SJCRH30 (cell line): ENCODE data around the gene PDE6A. TPM values are rescaled to one million over a fixed set of nuclear protein-coding genes. Genes with fewer than 3 reads are reported as not detected.

ENCODE experiments used
- DNase-seq, 2 experiments: peaks; one replicate each; pipeline ENCODE4 v3.0.0-alpha.2; 2015 to 2020
- H3K27ac ChIP-seq: fragments of 250-450 bp; sonication (Bioruptor Pico); 2 replicates; pipeline ENCODE4 v1.5.1; 2020; ENCODE audit warnings: mild to moderate bottlenecking, moderate library complexity
- H3K27me3 ChIP-seq: fragments of 250-450 bp; sonication (Bioruptor Pico); 2 replicates; pipeline ENCODE4 v1.5.1; 2020; ENCODE audit warnings: mild to moderate bottlenecking, moderate library complexity
- H3K36me3 ChIP-seq: fragments of 250-450 bp; sonication (Bioruptor Pico); 2 replicates; pipeline ENCODE4 v1.5.1; 2020; ENCODE audit warnings: mild to moderate bottlenecking, moderate library complexity
- H3K4me1 ChIP-seq: fragments of 250-450 bp; sonication (Bioruptor Pico); 2 replicates; pipeline ENCODE4 v1.5.1; 2020; ENCODE audit warnings: mild to moderate bottlenecking, moderate library complexity
- H3K4me3 ChIP-seq: fragments of 250-450 bp; sonication (Bioruptor Pico); 2 replicates; pipeline ENCODE4 v1.5.1; 2020; ENCODE audit warnings: mild to moderate bottlenecking, moderate library complexity
- H3K9me3 ChIP-seq: fragments of 250-450 bp; sonication (Bioruptor Pico); replicated peaks from 2 replicates; pipeline ENCODE4 v1.5.1; 2020; ENCODE audit warnings: mild to moderate bottlenecking, moderate library complexity
- total RNA-seq: library from RNA; depleted of rRNA; stranded (reverse); fragments of >200 nt; shearing (Covaris generic); gene quantifications from 2 replicates; pipeline ENCODE4 v1.2.3, GENCODE V29; 2014

The PDE6A gene
- total RNA-seq, 1 experiment from 2014 or later, result 0.47 TPM

DNA sequence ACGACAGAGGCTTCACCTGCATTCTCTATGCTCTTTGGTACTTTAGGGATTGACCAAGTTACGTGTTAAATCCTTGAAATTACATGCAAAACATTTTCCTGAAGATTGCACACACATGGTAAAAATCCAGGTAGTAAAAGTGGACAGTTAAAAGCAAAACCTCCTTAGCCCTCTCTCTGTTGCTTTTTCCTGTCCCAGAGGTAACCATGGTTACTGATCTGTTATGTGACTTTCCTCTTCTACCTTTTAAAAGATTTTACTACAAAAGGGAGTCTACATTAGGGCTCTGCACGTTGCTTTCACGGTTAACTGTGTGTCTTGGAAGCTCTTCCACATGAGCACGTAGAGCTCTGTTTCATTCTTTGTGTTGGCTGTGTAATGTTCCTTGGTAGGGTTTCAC is 117.5 kb downstream of the PDE6A start:
- Histone ChIP-seq H3K27ac (no peak overlapping the region), H3K4me1 (no peaks in the 10 kb centered on the region), H3K27me3 (no peaks in the 10 kb centered on the region), H3K9me3 (no peaks in the 10 kb centered on the region), H3K4me3 (no peak overlapping the region), H3K36me3 (no peaks in the 10 kb centered on the region)
- no peak for DNase-seq

DNA sequence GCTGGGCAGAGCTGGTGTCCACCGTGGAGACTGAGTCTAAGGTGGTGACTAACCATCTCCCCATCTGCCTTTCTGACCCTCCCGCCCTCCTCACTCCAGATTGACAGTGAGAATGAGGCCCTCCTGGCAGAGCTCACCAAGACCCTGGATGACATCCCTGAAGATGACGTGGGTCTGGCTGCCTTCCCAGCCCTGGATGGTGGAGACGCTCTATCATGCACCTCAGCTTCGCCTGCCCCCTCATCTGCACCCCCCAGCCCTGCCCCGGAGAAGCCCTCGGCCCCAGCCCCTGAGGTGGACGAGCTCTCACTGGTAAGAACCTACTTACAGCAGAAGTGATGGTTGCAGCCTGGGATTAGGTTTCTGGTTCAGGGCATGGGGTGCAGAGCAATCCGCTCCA is 118.0 kb downstream of the PDE6A start:
- H3K27me3 ChIP-seq, result no peaks in the 10 kb centered on the region
- no peaks in the 10 kb centered on the region for H3K9me3 ChIP-seq
- H3K27ac ChIP-seq, result no peak overlapping the region
- no peaks in the 10 kb centered on the region for H3K4me1 ChIP-seq
- H3K36me3 ChIP-seq, result no peaks in the 10 kb centered on the region
- no peak overlapping the region for H3K4me3 ChIP-seq
- DNase-seq, result no peak

DNA sequence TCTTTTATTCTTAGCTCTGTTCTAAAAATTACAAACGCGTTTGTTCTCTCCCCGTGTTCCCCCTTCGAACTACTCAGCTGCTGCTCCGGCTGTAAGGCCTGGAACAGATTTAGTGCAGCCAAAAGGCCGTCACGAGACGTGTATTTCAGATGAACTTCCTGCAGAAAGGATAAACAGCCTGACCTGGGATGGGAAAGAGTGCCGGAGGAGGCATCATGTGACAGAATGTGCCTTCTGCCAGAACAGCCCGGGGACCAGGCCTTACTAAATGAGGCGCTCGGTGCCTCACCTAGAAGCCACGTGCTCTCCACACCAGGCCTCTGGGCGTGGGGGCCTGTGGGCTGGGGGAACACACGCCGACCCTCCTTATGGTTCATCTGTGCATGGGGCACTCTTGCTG is 119.7 kb downstream of the PDE6A start:
- no peaks in the 10 kb centered on the region for H3K27me3 ChIP-seq
- no peaks in the 10 kb centered on the region for H3K4me1 ChIP-seq
- no peaks in the 10 kb centered on the region for H3K9me3 ChIP-seq
- H3K4me3 ChIP-seq, result no peak overlapping the region
- H3K27ac ChIP-seq, result no peak overlapping the region
- no peak for DNase-seq
- no peaks in the 10 kb centered on the region for H3K36me3 ChIP-seq

GRCh38 chr5:149824120-149824519 is 120.5 kb downstream of the PDE6A start:
- no peaks in the 10 kb centered on the region for H3K9me3 ChIP-seq
- no peak overlapping the region for H3K4me3 ChIP-seq
- H3K4me1 ChIP-seq, result no peaks in the 10 kb centered on the region
- DNase-seq, result peak in 1 of 2 experiments; percentile 38
- H3K27me3 ChIP-seq, result no peaks in the 10 kb centered on the region
- H3K36me3 ChIP-seq, result no peaks in the 10 kb centered on the region
- H3K27ac ChIP-seq, result no peak overlapping the region

- DNase-seq, result no peak
- no peak overlapping the region for H3K27ac ChIP-seq
- no peaks in the 10 kb centered on the region for H3K4me1 ChIP-seq
Measured at GRCh38 chr5:149823375-149823774, 121.2 kb downstream of the PDE6A start.

DNA sequence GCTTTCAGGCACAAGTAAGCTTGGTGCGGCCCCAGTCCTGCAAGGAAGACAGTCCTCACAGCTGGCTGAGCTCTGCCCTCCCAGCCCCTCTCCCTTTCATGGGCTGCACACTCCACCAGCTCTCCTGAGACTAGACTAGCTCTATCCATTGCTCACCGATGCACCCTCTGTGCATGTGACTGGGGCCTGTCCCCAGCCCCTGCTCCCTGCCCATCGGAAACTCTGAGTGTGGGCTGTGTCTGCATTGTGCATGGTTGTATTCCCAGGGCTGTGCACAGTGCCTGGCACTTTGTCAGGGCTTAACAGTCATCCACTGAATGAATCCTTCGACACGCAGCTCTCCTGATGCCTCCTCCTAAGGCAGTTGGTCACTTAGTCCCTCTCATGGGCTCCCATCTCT is 122.3 kb downstream of the PDE6A start:
- no peak overlapping the region for H3K4me3 ChIP-seq
- no peaks in the 10 kb centered on the region for H3K9me3 ChIP-seq
- no peaks in the 10 kb centered on the region for H3K36me3 ChIP-seq
- no peak overlapping the region for H3K27ac ChIP-seq
- no peak for DNase-seq
- no peaks in the 10 kb centered on the region for H3K4me1 ChIP-seq
- no peaks in the 10 kb centered on the region for H3K27me3 ChIP-seq

More at GRCh38 chr5:149823375-149823774, 121.2 kb downstream of the PDE6A start:
- Histone ChIP-seq H3K27me3 (no peaks in the 10 kb centered on the region), H3K4me3 (no peak overlapping the region), H3K9me3 (no peaks in the 10 kb centered on the region), H3K36me3 (no peaks in the 10 kb centered on the region)

GRCh38 chr5:149820536-149821510 is 123.8 kb downstream of the PDE6A start:
- DNase-seq, result no peak
- Histone ChIP-seq H3K27me3 (no peaks in the 10 kb centered on the region), H3K9me3 (no peaks in the 10 kb centered on the region), H3K36me3 (no peaks in the 10 kb centered on the region), H3K4me3 (no peak overlapping the region), H3K27ac (no peak overlapping the region), H3K4me1 (peaks cover 9% of the 10 kb centered on the region)

- Histone ChIP-seq H3K4me1 (peaks cover 9% of the 10 kb centered on the region), H3K27me3 (no peaks in the 10 kb centered on the region), H3K4me3 (no peak overlapping the region), H3K9me3 (no peaks in the 10 kb centered on the region), H3K36me3 (no peaks in the 10 kb centered on the region), H3K27ac (no peak overlapping the region)
- DNase-seq, result no peak
Measured at GRCh38 chr5:149820012-149820411, 124.6 kb downstream of the PDE6A start.

- Histone ChIP-seq H3K4me3 (no peak overlapping the region), H3K9me3 (no peaks in the 10 kb centered on the region), H3K27me3 (no peaks in the 10 kb centered on the region), H3K4me1 (peaks cover 9% of the 10 kb centered on the region), H3K27ac (no peak overlapping the region), H3K36me3 (no peaks in the 10 kb centered on the region)
- no peak for DNase-seq
Measured at GRCh38 chr5:149818116-149818515, 126.5 kb downstream of the PDE6A start.

- DNase-seq, result no peak
- Histone ChIP-seq H3K36me3 (no peaks in the 10 kb centered on the region), H3K27ac (no peak overlapping the region), H3K27me3 (no peaks in the 10 kb centered on the region), H3K9me3 (no peaks in the 10 kb centered on the region), H3K4me1 (peaks cover 9% of the 10 kb centered on the region), H3K4me3 (no peak overlapping the region)
Measured at GRCh38 chr5:149817539-149818060, 127.0 kb downstream of the PDE6A start.

DNA sequence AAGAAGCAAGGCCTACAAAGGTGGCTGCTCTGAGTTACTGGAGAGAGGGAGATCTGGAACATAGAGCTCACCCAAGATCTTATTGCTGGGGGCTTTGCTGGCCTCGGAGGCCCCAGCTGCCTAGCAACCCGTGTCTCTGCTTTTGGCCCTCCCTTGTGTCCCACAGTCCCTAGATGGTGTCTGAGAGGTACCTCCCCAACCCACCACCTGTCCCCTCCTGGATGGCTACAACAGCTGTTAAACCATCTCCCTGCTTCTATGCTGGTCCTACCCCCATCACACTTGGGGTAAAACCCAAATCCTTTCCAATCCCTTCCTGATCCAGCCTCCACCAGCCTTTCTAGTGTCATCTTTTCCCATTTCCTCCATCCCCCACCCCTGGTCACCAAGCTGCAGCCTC is 127.9 kb downstream of the PDE6A start:
- Histone ChIP-seq H3K27ac (0 out of 2 replicates have a peak overlapping the region, but pooled peaks have one; percentile 24), H3K4me3 (no peak overlapping the region), H3K36me3 (no peaks in the 10 kb centered on the region), H3K4me1 (peaks cover 9% of the 10 kb centered on the region), H3K27me3 (no peaks in the 10 kb centered on the region), H3K9me3 (no peaks in the 10 kb centered on the region)
- DNase-seq, result peak; percentile 55 to 77

- H3K27me3 ChIP-seq, result no peaks in the 10 kb centered on the region
- no peak overlapping the region for H3K27ac ChIP-seq
- H3K9me3 ChIP-seq, result no peaks in the 10 kb centered on the region
- DNase-seq, result no peak
- H3K36me3 ChIP-seq, result no peaks in the 10 kb centered on the region
- H3K4me3 ChIP-seq, result no peak overlapping the region
- H3K4me1 ChIP-seq, result peaks cover 29% of the 10 kb centered on the region
Measured at GRCh38 chr5:149811453-149811852, 133.1 kb downstream of the PDE6A start.

GRCh38 chr5:149810856-149811255 is 133.7 kb downstream of the PDE6A start:
- Histone ChIP-seq H3K27me3 (no peaks in the 10 kb centered on the region), H3K36me3 (no peaks in the 10 kb centered on the region), H3K4me3 (no peak overlapping the region), H3K9me3 (no peaks in the 10 kb centered on the region), H3K4me1 (peaks cover 31% of the 10 kb centered on the region), H3K27ac (no peak overlapping the region)
- no peak for DNase-seq

DNA sequence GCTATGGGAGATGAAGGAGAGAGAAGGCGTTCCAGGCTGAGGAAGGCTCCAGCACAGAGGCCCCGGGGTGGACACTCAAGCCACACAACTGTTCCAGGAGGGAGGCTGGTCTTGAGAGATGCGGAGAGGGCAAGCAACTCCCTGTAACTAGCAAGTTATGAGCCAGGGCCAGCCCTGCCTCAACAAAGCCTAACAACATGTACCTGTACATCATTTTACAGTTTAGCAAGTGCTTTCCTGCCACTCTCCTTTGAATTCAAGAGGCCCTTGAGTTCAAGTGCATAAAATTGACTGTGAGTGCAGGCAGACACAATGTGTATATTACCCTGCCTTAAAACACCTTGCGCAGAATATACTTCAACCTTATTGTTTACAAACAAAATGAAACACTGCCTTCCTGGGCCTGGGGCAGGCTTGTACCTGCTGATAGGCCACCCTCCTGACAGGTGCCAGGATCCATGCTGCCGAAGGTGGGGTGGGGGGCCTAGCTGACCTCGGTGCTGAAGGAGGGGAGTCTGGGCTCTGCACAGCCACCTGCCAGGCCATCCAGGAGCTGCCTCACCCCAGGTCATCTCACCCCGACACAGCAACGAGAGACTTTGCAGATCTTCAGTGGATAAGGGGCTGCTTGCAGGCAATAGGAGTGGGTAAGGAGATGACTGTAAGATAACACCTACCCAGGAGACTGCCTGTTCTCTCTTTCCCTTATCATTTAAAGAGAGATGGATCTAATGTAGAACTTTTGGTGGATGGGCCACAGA is 134.5 kb downstream of the PDE6A start:
- peaks cover 38% of the 10 kb centered on the region for H3K4me1 ChIP-seq
- H3K27me3 ChIP-seq, result no peaks in the 10 kb centered on the region
- no peak overlapping the region for H3K4me3 ChIP-seq
- H3K9me3 ChIP-seq, result no peaks in the 10 kb centered on the region
- H3K36me3 ChIP-seq, result no peaks in the 10 kb centered on the region
- DNase-seq, result no peak
- H3K27ac ChIP-seq, result no peak overlapping the region
